SH-SY5Y (cell line): ENCODE measurements around the gene HOXD8.

Source experiments
- GATA2 ChIP-seq: IDR thresholded peaks from 2 replicates; pipeline ENCODE4 v1.6.1; 2011; ENCODE audit warnings: mild to moderate bottlenecking, low read depth, low read length
- GATA3 ChIP-seq: IDR thresholded peaks from 2 replicates; pipeline ENCODE4 v1.6.1; 2011; ENCODE audit warnings: low read depth, mild to moderate bottlenecking, low read length, moderate library complexity

GRCh38 chr2:176133389-176133788, 3.9 kb downstream of the HOXD8 start:
- TF ChIP-seq GATA2 (no peak), GATA3 (no peak)
